Endothelial cell (in vitro differentiated cells): ENCODE data around the gene KLHDC1. TPM values are rescaled to one million over a fixed set of nuclear protein-coding genes. Genes with fewer than 3 reads are reported as not detected.
"Not testable (repeated sequence)": the region's sequence is repeated elsewhere in the genome, so short reads cannot be mapped to it uniquely, and the experiment has no call there.

Experiments
- DNase-seq: peaks from one replicate; pipeline ENCODE4 v3.0.0; 2021; ENCODE audit warnings: low spot score
- H3K27ac Mint-ChIP-seq: one replicate; pipeline ENCODE4 v1.8.0; 2021; ENCODE audit warnings: mixed read lengths, inconsistent platforms; ENCODE audit not compliant: unreplicated experiment
- H3K27me3 Mint-ChIP-seq: one replicate; pipeline ENCODE4 v1.8.0; 2021; ENCODE audit warnings: mild to moderate bottlenecking, moderate library complexity, mixed read lengths, inconsistent platforms; ENCODE audit not compliant: unreplicated experiment
- H3K36me3 Mint-ChIP-seq: one replicate; pipeline ENCODE4 v1.8.0; 2021; ENCODE audit warnings: mild to moderate bottlenecking, low read depth, mixed read lengths, inconsistent platforms; ENCODE audit not compliant: unreplicated experiment
- H3K4me1 Mint-ChIP-seq: one replicate; pipeline ENCODE4 v1.8.0; 2021; ENCODE audit warnings: mild to moderate bottlenecking, mixed read lengths, inconsistent platforms; ENCODE audit not compliant: unreplicated experiment
- H3K4me3 Mint-ChIP-seq: one replicate; pipeline ENCODE4 v1.8.0; 2021; ENCODE audit warnings: mild to moderate bottlenecking, mixed read lengths, inconsistent platforms; ENCODE audit not compliant: unreplicated experiment
- H3K9me3 Mint-ChIP-seq: one replicate; pipeline ENCODE4 v1.8.0; 2021; ENCODE audit warnings: mixed read lengths, inconsistent platforms; ENCODE audit not compliant: unreplicated experiment
- total RNA-seq: library from RNA; stranded (reverse); fragmentation: NEBNext Ultra II Directional; extraction: Animal tissue kit (Norgen Biotek cat#: 25700); gene quantifications from one replicate; pipeline ENCODE4 v1.2.1, GENCODE V29; 2021; ENCODE audit not compliant: unreplicated experiment
- TF ChIP-seq, protein P1 (sequence below): fragments of 200-600 bp; sonication (generic); IDR thresholded peaks from one replicate; pipeline ENCODE4 v1.5.0; 2021; ENCODE audit warnings: antibody characterized with exemption; ENCODE audit not compliant: unreplicated experiment

The KLHDC1 gene
- total RNA-seq, 1 donor from 2014 or later, result 1.6 TPM

DNA sequence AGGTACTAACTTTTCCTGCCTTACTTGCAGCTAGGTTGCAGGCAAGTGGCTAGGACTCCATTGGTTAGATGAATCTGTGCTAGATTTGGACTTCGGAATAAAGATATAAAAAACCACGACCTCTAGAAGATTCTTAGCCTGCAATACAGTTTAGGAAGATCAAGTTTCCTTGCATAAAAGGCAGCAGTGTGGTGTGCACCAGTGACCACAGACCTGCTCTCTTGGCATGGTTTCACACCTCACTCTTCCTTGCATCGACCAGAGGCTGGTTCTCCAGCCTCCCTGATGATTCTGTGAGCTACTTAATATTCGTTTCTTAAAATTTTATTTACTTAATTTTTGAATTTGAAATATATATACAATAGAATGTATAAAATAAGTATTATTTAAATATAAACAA lies 9.8 kb downstream of the KLHDC1 start:
- Mint-ChIP-seq H3K36me3 (no peaks in the 10 kb centered on the region), H3K9me3 (no peaks in the 10 kb centered on the region), H3K27ac (no peak overlapping the region), H3K27me3 (peaks cover 2% of the 10 kb centered on the region), H3K4me3 (no peak overlapping the region), H3K4me1 (no peaks in the 10 kb centered on the region)
- TF ChIP-seq, protein P1, sequence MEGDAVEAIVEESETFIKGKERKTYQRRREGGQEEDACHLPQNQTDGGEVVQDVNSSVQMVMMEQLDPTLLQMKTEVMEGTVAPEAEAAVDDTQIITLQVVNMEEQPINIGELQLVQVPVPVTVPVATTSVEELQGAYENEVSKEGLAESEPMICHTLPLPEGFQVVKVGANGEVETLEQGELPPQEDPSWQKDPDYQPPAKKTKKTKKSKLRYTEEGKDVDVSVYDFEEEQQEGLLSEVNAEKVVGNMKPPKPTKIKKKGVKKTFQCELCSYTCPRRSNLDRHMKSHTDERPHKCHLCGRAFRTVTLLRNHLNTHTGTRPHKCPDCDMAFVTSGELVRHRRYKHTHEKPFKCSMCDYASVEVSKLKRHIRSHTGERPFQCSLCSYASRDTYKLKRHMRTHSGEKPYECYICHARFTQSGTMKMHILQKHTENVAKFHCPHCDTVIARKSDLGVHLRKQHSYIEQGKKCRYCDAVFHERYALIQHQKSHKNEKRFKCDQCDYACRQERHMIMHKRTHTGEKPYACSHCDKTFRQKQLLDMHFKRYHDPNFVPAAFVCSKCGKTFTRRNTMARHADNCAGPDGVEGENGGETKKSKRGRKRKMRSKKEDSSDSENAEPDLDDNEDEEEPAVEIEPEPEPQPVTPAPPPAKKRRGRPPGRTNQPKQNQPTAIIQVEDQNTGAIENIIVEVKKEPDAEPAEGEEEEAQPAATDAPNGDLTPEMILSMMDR, result no peak
- no peak for DNase-seq

DNA sequence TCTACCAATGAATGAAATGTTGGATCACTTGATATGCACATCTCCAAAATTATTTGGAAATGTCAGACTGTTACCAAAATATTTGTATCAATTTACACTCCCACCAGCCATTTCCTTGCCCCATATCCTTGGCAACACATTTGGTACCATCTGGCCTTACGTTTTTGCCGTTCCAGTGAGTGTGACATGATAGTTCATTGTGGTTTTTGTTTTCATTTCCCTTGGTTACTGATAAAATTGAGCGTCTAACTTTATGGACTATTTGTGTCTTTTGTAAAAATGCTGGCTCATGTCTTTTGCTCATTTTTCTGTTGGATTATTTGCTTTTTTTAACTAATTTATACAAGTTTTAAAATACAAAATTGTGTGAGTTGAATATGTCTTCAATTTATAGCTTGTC lies 11.0 kb downstream of the KLHDC1 start:
- H3K27ac Mint-ChIP-seq, result no peak overlapping the region
- no peak overlapping the region for H3K4me3 Mint-ChIP-seq
- no peaks in the 10 kb centered on the region for H3K4me1 Mint-ChIP-seq
- H3K36me3 Mint-ChIP-seq, result no peaks in the 10 kb centered on the region
- no peak for DNase-seq
- TF ChIP-seq, protein P1, result no peak
- no peaks in the 10 kb centered on the region for H3K9me3 Mint-ChIP-seq
- peaks cover 2% of the 10 kb centered on the region for H3K27me3 Mint-ChIP-seq

DNA sequence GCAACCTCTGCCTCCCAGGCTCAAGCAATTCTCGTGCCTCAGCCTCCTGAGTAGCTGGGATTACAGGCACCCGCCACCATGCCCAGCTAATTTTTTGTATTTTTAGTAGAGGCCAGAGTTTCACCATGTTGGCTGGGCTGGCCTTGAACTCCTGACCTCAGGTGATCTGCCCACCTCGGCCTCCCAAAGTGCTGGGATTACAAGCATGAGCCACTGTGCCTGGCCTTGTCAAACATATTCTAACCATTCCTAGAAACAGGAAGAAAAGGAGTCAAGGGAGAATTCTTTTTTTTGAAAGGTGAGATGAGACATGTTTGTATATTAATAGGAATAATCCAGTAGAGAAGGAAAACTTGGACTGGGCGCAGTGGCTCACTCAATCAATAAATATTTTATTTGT lies 11.6 kb downstream of the KLHDC1 start:
- H3K4me1 Mint-ChIP-seq, H3K4me3 Mint-ChIP-seq, H3K9me3 Mint-ChIP-seq, DNase-seq, H3K36me3 Mint-ChIP-seq, H3K27ac Mint-ChIP-seq, H3K27me3 Mint-ChIP-seq: not testable (repeated sequence)

DNA sequence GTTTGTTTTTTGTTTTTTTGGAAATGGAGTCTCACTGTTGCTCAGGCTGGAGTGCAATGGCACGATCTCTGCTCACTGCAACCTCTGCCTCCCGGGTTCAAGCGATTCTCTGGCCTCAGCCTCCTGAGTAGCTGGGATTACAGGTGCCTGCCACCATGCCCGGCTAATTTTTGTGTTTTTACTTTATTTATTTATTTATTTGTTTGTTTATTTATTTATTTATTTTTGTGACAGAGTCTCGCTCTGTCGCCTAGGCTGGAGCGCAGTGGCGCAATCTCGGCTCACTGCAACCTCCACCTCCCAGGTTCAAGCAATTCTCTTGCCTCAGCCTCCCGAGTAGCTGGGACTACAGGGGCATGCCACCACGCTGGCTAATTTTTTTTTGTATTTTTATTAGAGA lies 18.1 kb downstream of the KLHDC1 start:
- not testable (repeated sequence) for H3K4me1 Mint-ChIP-seq, H3K4me3 Mint-ChIP-seq, H3K27ac Mint-ChIP-seq, H3K27me3 Mint-ChIP-seq, H3K36me3 Mint-ChIP-seq, H3K9me3 Mint-ChIP-seq, DNase-seq

DNA sequence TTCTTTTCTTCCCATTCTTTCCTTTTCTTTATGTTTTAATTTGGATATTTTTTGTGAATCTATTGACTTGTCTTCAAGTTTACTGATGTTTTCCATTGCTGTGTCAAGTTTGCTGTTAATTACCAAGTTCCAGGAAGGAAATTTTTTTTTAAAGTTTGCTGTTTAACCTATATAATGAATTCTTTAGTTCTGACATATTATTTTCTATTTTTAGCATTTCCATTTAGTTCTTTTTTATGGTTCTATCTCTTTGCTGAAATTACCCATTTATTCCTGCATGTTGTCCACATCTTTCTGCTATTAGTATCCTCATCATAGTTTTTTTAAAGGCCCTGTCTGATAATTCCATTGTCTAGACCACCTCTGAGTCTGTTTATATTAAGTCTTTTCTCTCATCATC lies 27.8 kb downstream of the KLHDC1 start:
- no peaks in the 10 kb centered on the region for H3K9me3 Mint-ChIP-seq
- no peak overlapping the region for H3K27ac Mint-ChIP-seq
- H3K36me3 Mint-ChIP-seq, result no peaks in the 10 kb centered on the region
- no peak overlapping the region for H3K4me3 Mint-ChIP-seq
- TF ChIP-seq, protein P1, result no peak
- H3K27me3 Mint-ChIP-seq, result no peaks in the 10 kb centered on the region
- H3K4me1 Mint-ChIP-seq, result no peaks in the 10 kb centered on the region
- no peak for DNase-seq

DNA sequence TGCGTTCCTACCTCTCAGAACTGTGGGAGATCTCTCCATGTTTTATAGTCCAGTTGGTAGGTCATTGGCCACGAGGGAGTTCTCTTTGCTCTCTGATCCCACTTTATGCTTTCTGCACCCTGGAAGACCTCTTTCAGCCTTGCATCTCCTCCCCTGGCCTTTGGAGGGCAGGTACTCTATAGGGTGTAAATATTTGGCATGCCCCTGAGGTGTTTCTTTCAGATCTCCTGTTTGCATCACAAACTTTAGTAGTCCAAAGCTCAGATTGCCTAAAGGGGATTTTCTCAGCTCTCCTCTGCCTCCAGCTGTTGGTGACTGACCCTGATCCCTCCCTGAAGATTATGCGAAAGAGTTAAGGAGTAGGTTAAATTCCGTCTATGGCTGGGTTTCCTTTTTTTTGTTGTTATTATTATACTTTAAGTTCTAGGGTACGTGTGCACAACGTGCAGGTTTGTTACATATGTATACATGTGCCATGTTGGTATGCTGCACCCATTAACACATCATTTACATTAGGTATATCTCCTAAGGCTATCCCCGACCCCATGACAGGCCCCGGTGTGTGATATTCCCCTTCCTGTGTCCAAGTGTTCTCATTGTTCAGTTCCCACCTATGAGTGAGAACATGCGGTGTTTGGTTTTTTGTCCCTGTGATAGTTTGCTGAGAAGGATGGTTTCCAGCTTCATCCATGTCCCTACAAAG lies 29.0 kb downstream of the KLHDC1 start:
- not testable (repeated sequence) for H3K4me3 Mint-ChIP-seq, H3K36me3 Mint-ChIP-seq, H3K4me1 Mint-ChIP-seq, H3K27ac Mint-ChIP-seq, H3K27me3 Mint-ChIP-seq, H3K9me3 Mint-ChIP-seq, DNase-seq
